ENCODE data around the gene CCL26.

DNA sequence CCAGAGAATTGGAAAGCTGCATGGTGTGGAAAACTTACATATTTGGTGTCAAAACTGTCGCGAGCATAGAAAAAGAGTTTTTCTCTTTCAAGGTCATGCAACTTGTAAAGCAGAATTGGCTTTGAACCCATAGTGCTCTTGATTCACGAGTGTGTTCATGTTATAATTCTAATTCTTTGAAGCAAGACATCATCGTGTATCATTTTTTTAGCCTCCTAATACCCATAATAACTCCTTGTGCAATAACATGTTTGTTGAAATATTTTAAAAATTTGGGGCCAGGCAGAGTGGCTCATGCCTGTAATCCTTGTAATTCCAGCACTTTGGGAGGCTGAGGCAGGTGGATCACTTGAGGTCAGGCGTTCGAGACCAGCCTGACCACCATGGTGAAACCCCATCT lies 37.4 kb upstream of the CCL26 start:
- TF ChIP-seq POLR2A (IDR thresholded peaks at IDR 0.05): no peak
- TF ChIP-seq, protein P1, sequence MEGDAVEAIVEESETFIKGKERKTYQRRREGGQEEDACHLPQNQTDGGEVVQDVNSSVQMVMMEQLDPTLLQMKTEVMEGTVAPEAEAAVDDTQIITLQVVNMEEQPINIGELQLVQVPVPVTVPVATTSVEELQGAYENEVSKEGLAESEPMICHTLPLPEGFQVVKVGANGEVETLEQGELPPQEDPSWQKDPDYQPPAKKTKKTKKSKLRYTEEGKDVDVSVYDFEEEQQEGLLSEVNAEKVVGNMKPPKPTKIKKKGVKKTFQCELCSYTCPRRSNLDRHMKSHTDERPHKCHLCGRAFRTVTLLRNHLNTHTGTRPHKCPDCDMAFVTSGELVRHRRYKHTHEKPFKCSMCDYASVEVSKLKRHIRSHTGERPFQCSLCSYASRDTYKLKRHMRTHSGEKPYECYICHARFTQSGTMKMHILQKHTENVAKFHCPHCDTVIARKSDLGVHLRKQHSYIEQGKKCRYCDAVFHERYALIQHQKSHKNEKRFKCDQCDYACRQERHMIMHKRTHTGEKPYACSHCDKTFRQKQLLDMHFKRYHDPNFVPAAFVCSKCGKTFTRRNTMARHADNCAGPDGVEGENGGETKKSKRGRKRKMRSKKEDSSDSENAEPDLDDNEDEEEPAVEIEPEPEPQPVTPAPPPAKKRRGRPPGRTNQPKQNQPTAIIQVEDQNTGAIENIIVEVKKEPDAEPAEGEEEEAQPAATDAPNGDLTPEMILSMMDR (IDR thresholded peaks at IDR 0.05): no peak

All from uterus (tissue), 2 donors.